ENCODE results near the gene WNT7A.

Gene WNT7A

GRCh38 chr3:13868844-13869724, 10.8 kb downstream of the WNT7A start:
- TF ChIP-seq CTCF (conservative IDR thresholded peaks at IDR 0.05) = no peak
- H3K27ac ChIP-seq = no peak overlapping the region

DNA sequence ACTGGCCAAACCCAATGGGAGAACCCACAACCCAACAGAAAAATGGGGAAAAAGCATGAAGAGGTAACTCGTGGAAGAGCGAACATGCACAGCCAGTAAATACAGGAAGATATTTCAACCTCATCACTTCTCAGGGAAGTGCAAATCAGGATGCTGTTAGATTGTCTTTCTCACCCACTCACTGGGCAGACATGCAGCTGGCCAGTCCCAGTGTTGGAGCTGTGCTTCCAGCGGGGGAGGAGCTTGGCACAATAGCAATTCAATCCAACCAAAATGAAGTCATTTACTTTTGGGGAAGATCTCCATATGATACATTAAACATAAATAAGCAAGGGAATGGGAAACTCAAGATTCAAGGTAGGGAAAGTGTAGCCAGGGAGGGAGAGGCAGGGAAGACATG, 12.1 kb downstream of the WNT7A start:
- H3K27ac ChIP-seq = no peak overlapping the region
- TF ChIP-seq CTCF (conservative IDR thresholded peaks at IDR 0.05) = no peak

DNA sequence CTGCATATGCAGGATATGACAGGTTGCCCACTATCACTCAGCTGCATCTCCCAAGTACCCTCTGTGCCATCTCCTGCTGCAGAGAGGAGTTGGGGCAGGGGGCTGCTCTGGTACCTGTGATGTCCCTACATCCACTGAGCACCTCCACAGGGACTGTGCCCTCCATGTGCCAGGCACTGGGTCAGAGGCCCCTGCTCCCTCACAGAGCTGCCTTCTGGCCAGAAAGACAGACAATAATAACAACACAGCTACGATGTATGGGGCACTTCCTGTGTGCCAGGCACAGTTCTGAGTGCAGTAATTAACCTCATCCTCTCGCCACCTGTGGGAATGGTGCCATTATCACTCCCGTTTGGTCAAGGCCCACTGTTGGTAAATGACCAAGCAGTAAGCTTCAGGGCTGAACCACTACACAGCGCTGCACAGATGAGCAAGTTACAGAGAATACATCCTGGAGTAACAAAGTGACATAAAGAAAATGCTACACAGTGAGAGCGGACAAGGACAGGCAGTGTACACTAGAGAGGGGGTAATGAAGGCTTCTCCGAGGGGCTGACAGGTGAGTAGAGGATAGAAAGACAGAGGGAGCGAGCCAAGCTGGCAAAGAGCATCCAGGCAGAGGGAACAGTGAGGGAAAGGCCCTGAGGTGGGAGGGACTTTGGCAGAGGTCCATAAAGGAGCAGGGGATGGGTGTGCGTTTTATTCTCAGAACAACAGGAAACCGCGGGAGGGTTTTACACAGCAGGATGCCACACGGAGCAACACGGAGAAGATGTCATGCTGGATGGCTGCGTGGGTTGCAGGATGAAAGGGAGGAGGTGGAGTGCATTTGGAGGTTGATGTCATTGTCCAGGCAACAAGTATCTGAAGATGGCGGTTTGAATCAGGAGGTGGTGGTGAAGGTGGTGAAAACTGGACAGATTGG, 13.6 kb downstream of the WNT7A start:
- H3K27ac ChIP-seq = no peak overlapping the region
- no peak for TF ChIP-seq CTCF (conservative IDR thresholded peaks at IDR 0.05)

DNA sequence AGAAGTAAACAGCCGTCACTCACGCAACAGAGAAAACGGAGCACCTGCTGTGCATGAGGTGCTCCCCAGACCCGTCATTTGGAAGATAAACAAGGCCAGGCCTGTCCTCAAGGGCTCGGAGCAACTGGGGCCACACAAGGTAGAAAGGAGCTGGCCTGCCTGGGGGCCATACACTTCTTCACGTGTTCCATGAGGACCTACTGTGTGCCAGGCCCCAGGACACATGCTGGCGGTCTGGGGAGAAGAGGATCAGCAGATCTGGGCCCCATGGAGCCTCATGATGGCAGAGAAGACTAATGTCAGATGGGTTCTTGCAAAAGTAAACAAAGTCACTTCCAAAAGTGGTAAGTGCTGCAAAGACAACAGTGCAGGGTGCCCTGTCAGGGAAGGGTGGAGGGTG, 14.3 kb downstream of the WNT7A start:
- no peak overlapping the region for H3K27ac ChIP-seq
- TF ChIP-seq CTCF (conservative IDR thresholded peaks at IDR 0.05) = no peak

- no peak overlapping the region for H3K27ac ChIP-seq
- no peak for TF ChIP-seq CTCF (conservative IDR thresholded peaks at IDR 0.05)
Measured at GRCh38 chr3:13865106-13865505, 14.8 kb downstream of the WNT7A start.

GRCh38 chr3:13863965-13864595, 15.8 kb downstream of the WNT7A start:
- H3K27ac ChIP-seq = no peak overlapping the region
- no peak for TF ChIP-seq CTCF (conservative IDR thresholded peaks at IDR 0.05)

Measured in VCaP (cell line).